Jurkat, Clone E6-1 (cell line): ENCODE data around the gene GATD1.

Experiments used
- DNase-seq: peaks from one replicate; pipeline ENCODE4 v3.0.0-alpha.2; 2011; ENCODE audit warnings: low read depth, low spot score
- H3K4me3 ChIP-seq: 2 replicates; pipeline ENCODE4 v1.5.1; 2011; ENCODE audit warnings: mild to moderate bottlenecking, low read length, control low read depth, moderate library complexity

Gene GATD1

DNA sequence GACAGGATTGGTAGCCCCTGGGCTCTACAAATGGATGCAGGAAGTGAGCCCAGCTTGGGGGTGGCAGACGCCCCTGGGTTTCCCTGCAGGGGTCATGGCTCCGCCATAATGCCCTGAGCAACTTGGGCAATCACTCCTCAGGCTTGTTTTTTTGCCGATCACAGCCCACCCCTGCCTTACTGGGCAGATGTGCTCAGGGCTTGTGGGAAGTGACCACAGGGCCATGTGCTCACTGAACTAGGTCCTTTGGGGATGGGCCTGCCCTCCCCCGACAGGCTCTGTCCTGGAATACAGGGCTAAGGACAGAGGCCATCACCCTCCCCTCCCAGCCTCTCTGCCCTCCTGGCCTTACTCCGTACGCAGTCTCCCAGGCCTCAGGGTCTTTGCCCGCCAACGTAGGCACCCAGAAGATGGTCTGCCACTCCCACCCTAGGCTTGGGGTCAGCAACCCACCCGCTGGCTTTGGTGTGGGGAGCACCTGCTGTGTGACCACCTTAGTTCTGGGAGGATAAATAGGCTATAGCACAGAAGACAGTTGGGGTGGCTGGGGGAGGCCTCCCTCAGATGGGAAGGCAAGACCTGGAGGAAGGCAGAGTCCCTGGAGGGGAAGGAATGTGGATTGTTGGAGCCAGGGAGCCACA, 36.3 kb upstream of the GATD1 start:
- DNase-seq: no peak
- H3K4me3 ChIP-seq: no peak overlapping the region

DNA sequence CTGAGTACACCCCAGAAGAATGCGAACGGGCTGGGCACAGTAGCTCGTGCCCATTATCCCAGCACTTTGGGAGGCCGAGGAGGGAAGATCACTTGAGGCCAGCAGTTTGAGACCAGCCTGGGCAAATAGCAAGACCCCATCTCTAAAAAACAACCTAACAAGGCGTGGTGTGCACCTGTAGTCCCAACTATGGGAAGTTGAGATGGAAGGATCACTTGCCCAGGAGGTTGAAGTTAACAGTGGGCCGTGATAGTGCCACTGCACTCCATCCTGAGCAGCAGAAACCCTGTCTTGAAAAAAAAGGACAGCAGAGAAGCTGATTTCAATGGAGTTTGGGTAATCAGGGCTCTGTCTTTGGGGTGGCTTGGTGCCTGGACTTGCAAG, 35.8 kb upstream of the GATD1 start:
- H3K4me3 ChIP-seq: no peak overlapping the region
- no peak for DNase-seq

GRCh38 chr11:812390-812789, 35.1 kb upstream of the GATD1 start:
- H3K4me3 ChIP-seq: no peak overlapping the region
- no peak for DNase-seq

GRCh38 chr11:811446-812245, 34.4 kb upstream of the GATD1 start:
- DNase-seq: no peak

DNA sequence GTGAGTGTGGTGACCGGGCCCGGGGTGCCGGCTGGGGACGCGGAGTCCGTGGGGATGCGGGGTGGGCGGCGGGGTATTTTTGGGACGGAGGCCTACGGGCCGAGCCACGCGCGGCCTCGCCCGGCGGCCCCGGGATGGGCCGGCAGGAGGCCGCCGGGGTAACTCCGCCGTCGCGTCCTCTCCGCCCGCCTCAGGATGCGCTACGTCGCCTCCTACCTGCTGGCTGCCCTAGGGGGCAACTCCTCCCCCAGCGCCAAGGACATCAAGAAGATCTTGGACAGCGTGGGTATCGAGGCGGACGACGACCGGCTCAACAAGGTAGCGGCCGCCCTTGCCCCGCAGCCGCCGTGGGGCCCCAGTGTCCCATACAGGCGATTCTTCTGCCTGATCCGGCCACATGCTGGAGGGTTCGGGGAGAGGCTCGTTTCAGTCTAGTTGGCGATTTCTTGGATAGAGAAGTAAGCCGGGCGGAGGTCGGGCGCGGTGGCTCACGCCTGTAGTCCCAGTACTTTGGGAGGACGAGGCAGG, 32.8 kb upstream of the GATD1 start:
- DNase-seq: no peak
- H3K4me3 ChIP-seq: peak overlapping the region; percentile 99

More at GRCh38 chr11:811446-812245, 34.4 kb upstream of the GATD1 start:
- peak overlapping the region; percentile 99 for H3K4me3 ChIP-seq

DNA sequence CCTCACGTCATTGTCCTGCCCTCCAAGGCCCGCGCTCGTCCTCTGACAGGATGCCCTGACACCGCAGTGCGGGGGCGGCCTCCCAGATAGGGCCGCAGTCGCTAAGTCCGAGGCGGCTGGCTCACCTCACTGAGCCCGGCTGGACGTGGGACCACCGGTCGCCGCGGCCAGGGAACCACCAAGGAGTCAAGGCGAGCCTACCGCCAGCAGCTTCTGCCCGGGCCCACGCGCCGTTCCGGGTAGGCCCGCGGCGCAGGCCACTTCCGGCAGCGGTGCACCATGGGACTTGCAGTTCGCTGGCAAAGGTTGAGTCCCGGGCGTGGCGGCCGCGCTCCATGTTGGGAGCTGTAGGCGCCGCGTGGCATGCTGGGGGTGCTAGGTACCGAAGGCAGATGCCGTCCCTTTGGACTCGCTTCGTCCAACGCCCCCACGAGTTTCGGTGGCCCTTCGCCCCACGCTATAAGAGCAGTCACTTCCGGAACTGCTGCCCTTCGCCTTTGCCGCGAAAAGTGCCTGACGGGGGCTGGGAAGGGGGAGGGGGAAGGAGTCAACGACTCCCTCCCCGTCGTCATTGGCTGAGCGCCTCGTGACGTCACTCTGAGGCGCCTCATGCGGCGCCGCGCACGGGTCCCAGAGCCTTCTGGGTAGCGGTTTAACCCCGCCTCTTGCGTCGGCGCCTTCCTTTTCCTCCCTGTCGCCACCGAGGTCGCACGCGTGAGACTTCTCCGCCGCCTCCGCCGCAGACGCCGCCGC, 32.2 kb upstream of the GATD1 start, which contains the start of gene RPLP2:
Gene RPLP2, plus strand, starts transcription at position 681 of the 753 bp plus-strand sequence. CDS start 268 bp downstream, outside the sequence.
- peak; percentile 96 for DNase-seq
- peak within 1 kb of the TSS; percentile 99 for H3K4me3 ChIP-seq

DNA sequence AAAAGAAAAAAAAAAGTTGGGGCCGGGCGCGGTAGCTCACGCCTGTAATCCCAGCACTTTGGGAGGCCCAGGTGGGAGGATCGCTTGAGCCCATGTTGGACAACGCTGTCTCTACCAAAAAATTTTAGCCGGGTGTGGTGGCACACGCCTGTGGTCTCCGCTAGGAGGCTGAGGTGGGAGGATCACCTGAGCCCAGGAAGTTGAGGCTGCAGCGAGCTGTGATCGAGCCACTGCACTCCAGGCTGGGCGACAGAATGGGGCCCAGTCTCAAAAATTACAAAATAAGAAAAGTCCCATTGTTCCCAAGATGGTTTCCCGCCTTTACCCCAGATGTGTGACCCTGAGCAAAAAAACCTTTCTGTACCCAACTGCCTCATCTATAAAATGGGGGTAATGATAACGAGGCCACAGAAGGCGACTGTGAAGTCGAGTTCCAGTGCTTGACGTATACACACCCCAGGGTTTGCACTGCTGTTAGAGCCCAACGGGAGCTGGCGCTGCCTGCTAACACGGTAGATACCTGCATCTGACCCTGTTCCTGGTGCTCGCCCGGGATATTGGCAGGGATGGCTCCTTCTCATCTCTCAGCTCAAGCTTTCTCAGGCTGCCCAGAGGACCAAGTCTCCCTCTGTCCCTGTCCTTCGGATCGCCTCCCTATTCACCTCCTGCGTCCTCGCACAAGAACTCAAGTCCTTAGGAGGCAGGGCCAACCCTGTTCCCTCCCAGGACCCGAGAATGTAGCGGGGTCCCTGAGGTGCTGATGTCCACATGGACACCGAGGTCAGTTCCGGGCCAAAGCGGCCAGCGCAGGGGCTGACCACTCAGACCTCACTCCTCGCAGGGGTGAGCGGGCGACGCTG, 31.4 kb upstream of the GATD1 start:
- no peak for DNase-seq
- H3K4me3 ChIP-seq: peak overlapping the region; percentile 99

DNA sequence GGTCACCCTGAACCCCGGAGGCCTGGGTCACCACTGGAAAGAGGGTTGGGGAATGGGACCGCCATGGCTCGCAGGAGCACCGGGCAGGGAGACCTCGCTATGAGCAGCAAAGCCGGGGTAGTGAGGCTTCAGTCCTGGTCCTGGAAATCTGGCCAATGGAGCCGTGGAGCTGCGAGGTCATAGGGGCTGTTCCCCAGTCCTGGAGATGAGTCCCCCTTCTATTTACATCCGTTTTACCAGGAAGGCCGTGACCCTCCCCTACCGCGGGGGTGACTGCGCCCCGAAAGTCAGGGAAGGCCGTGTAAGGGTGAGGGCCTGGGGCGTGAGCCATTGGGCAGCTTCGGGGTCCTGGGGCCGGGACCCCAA, 27.3 kb upstream of the GATD1 start:
- DNase-seq: no peak

DNA sequence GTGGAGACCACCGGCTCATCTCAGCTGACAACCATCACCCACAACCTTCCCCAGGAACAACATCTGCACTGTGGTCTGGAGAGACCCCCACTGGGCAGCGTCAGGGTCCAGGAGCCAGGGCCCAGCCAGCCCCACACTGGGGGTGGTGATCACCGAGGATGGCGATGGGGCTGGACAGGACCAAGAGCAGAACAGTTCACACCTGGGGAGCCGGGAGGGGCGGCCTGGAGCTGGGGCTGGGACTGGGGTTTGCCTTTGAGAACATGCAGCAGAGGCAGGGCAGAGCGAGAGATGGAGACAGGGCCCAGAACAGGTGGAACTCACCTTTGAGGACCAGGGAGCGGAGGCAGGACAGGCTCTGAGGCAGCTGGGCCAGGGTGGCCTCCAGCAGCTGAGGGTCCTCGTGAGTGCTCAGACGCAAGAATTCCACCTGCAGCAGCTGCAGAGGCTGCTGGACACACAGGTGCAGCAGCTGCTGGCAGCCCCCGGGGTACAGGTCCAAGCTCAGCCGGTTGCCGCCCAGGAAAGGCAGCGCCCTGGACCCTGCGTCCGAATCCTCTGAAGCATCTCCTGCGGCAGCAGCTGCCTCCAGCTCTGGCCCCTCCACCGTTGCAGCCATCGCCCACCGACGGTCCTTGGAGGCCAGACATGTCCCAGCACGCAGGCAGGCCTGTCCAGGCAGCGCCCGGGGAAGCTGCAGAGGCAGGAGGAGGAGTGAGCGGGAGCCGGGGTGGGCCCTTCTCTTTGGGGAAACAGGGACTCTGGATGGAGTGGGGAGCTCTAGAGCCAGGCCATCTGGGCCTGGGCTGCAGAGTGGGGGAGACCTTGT, 26.7 kb upstream of the GATD1 start:
- DNase-seq: no peak
- peak overlapping the region; percentile 75 for H3K4me3 ChIP-seq

More for the DNA sequence above, 27.3 kb upstream of the GATD1 start:
- H3K4me3 ChIP-seq: peak overlapping the region; percentile 75

DNA sequence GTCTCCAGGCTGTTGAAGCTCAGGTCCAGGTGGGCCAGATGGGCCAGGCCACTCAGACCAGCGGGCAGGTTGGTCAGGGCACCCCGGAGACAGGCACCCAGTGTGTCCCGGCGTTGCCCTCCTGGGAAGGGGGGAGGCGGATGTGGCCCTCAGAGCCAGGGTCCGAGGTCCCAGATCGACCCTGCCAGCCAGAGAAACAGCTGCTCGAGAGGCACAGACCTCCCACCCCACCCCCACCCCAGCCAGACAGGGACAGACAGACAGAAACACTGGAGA, 26.1 kb upstream of the GATD1 start:
- no peak overlapping the region for H3K4me3 ChIP-seq
- no peak for DNase-seq

GRCh38 chr11:802693-803466, 25.6 kb upstream of the GATD1 start:
- no peak for DNase-seq

DNA sequence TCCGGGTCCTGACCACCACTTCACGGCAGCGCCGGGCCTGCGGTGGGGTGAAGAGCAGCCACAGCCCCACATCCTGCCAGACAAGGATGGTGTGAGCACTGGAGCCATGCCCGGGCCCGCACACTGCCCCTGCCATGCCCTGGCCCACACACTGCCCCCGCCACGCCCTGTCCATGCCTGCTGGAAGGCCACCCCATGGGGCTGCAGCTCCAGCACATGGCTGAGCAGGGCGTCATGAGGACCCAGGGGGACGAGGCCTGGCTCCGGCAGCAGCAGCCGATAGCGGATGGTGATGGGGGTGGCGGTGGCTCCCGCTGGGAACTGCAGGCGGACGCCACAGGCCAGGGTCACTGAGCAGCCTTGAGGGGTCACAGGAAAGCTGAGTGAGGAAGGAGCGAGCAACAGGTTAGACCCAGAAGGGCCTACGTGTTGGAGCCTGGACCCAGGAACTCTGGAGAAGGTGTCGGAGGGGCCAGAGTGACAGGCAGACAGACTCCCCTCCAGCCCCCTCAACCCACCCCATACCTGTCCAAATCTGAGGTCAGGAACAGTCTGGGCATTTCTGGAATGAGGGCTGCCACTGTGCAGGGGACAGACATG, 24.8 kb upstream of the GATD1 start:
- H3K4me3 ChIP-seq: no peak overlapping the region
- no peak for DNase-seq

More at GRCh38 chr11:802693-803466, 25.6 kb upstream of the GATD1 start:
- H3K4me3 ChIP-seq: no peak overlapping the region

DNA sequence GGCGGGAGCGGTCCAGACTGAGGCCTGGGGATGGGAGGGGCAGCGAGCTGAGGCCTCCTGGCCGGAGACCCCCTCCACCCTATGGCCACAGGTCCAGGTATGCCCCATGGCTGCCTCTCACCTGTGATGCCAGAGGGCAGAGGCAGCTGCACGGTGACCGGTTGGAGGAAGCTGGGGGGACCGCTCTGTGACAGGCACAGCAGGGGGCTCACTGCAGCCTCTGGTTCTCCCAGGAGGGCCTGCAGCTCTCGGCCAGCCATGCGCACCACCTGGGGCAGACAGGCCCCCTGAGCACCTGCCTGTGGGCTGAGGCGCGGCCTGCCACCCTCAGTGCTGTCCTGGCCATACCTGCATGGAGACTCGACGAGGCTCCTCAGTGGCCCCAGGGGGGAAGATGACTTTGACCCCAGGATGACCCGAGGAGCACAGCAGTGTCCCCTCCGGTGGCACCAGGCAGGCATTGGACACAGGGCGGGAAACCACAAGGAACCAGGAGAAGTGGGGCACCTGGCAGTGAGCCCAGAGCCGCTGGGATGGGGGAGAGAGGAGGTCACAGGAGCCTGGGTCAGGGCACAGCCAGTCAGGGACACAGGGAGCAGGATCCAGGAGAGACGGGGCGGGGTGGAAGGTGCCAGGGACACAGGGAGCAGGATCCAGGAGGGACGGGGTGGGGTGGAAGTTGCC, 24.0 kb upstream of the GATD1 start:
- no peak for DNase-seq

DNA sequence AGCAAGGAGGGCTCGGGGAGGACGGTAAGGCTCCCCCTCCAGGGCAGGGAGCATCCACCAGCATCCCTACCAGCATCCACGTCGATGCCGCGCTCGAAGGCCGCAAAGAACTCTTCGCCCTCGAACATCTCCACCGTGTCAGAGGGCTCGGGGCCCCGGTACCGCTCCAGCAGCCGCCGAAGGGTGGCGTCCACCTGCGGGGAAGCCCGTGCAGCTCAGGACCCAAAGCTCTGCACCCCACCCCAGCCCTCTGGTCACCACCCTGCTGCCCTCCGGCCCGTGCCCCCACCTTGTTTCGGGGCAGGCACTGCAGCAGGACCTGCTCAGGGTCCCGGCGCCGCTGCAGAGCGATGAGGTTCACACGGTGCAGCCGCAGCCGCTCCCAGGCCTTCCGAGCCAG, 23.2 kb upstream of the GATD1 start:
- H3K4me3 ChIP-seq: no peak overlapping the region
- DNase-seq: no peak

More for the DNA sequence above, 24.0 kb upstream of the GATD1 start:
- H3K4me3 ChIP-seq: no peak overlapping the region

DNA sequence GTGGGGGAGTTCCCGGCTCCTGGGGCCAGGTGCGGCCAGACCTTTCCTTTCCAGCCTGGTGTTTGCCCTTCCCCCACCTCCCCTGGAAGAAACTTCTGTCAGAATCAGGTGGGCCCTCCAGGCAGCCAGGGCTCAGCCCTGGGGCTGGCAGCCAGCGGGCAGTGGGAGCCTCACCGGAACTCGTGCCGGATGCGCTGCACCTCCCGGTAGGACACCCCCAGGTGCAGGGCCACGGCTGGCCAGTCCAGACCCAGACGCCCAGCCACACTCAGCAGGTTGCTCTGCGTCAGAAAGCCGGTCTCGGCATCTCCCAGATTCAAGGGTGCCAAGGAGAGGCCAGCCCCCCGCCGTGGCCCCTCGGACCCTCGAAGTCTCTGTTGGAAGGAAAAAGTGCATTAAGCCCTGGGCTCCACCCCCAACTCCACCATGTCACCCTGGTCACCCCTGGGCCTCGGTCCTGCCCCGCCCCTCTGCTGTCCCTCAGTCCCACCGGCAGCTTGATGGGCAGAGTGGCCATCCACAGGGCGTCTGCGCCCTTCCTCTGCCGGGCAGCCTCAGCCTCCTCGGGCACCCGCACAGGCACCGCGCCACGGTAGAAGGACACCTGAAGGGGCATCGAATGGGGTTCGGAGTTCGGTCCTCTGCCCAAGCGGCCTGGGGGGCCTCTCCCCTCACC, 22.5 kb upstream of the GATD1 start:
- H3K4me3 ChIP-seq: no peak overlapping the region
- DNase-seq: no peak

DNA sequence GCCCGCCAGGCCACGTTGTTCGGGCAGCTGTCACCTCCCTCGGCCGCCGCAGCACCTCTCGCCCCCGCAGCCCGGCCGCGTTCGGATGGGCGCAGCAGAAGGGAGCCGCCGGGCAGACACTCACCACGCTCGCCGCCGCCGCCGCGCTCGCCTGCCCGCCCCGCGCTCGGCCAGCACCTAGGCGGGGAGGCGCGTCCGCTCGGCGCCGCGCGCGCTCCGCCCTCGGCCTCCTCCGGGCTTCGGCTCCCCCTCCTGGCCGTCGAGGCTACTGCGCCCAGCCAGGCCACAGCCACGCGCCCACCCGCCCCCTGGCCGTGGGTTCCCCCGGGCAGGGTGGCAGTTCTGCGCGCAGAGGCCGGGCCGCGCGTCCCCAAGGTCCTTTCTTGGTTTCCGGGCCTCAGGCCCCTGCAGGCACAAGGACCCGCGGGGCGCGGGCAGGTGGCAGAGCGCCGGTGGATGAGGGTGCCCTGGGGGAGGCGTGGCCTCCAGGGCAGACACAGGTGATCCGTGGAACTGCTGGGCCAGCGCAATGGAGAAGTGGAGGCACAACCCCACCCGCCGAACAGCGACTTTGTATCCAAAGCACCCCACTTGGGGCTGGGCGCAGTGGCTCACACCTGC, 20.9 kb upstream of the GATD1 start, which contains the start of gene SLC25A22:
Gene SLC25A22, minus strand, starts transcription at position 189 of the 621 bp plus-strand sequence. CDS start 3,275 bp downstream, outside the sequence.
- H3K4me3 ChIP-seq: peak within 1 kb of the TSS; percentile 85
- no peak for DNase-seq
